ENCODE data around the gene SRP54. TPM values are rescaled to one million over a fixed set of nuclear protein-coding genes. Genes with fewer than 3 reads are reported as not detected.

The SRP54 gene
- total RNA-seq, 2 experiments from 2014 or later: 58.0 to 60.1 TPM

GRCh38 chr14:34965912-34966311, 16.9 kb upstream of the SRP54 start:
- Mint-ChIP-seq H3K27ac (no peak overlapping the region), H3K36me3 (ENCODE audit: low read depth) (peaks cover 29% of the 10 kb centered on the region), H3K9me3 (no peaks in the 10 kb centered on the region), H3K4me3 (no peak overlapping the region), H3K4me1 (peaks cover 6% of the 10 kb centered on the region), H3K27me3 (no peaks in the 10 kb centered on the region)
- CTCF ChIA-PET: interaction anchor here (0.6 to 1.0 kb wide), 3 partner anchors 12 to 30 kb away, joined by 3 read pairs; no protein-coding TSS in a partner anchor
- no peak for DNase-seq
- POLR2A ChIA-PET: no interaction called here

GRCh38 chr14:34966413-34966812, 16.4 kb upstream of the SRP54 start:
- Mint-ChIP-seq H3K4me1 (peaks cover 6% of the 10 kb centered on the region), H3K4me3 (no peak overlapping the region), H3K27me3 (no peaks in the 10 kb centered on the region), H3K27ac (no peak overlapping the region), H3K9me3 (no peaks in the 10 kb centered on the region), H3K36me3 (ENCODE audit: low read depth) (peaks cover 32% of the 10 kb centered on the region)
- POLR2A ChIA-PET: no interaction called here
- CTCF ChIA-PET: interaction anchor here (0.6 to 1.0 kb wide), 3 partner anchors 12 to 31 kb away, joined by 3 read pairs; no protein-coding TSS in a partner anchor
- DNase-seq: no peak

GRCh38 chr14:34970665-34971064, 12.1 kb upstream of the SRP54 start:
- Mint-ChIP-seq H3K27me3 (no peaks in the 10 kb centered on the region), H3K9me3 (no peaks in the 10 kb centered on the region), H3K36me3 (ENCODE audit: low read depth) (peaks cover 33% of the 10 kb centered on the region), H3K4me3 (no peak overlapping the region), H3K4me1 (peaks cover 8% of the 10 kb centered on the region), H3K27ac (no peak overlapping the region)
- CTCF ChIA-PET: interaction anchor here (0.6 kb wide), 1 partner anchor 228 kb away, joined by 3 read pairs; no protein-coding TSS in a partner anchor
- POLR2A ChIA-PET: no interaction called here
- no peak for DNase-seq

GRCh38 chr14:34971381-34971780, 11.4 kb upstream of the SRP54 start:
- Mint-ChIP-seq H3K27ac (no peak overlapping the region), H3K9me3 (no peaks in the 10 kb centered on the region), H3K27me3 (no peaks in the 10 kb centered on the region), H3K36me3 (ENCODE audit: low read depth) (peaks cover 27% of the 10 kb centered on the region), H3K4me1 (peaks cover 9% of the 10 kb centered on the region), H3K4me3 (no peak overlapping the region)
- no peak for DNase-seq
- CTCF ChIA-PET: no interaction called here
- POLR2A ChIA-PET: no interaction called here

- Mint-ChIP-seq H3K27ac (no peak overlapping the region), H3K9me3 (no peaks in the 10 kb centered on the region), H3K36me3 (ENCODE audit: low read depth) (peaks cover 25% of the 10 kb centered on the region)
Measured at GRCh38 chr14:34971801-34972200, 11.0 kb upstream of the SRP54 start.

GRCh38 chr14:34978444-34978843, 4.3 kb upstream of the SRP54 start:
- Mint-ChIP-seq H3K36me3 (ENCODE audit: low read depth) (peaks cover 3% of the 10 kb centered on the region), H3K4me1 (peaks cover 16% of the 10 kb centered on the region), H3K27me3 (no peaks in the 10 kb centered on the region), H3K4me3 (no peak overlapping the region), H3K27ac (no peak overlapping the region), H3K9me3 (no peaks in the 10 kb centered on the region)
- no peak for DNase-seq
- ChIA-PET POLR2A (no interaction called here), CTCF (interaction anchor here (1.1 kb wide), 1 partner anchor 12 kb away, joined by 3 read pairs; no protein-coding TSS in a partner anchor)

More at GRCh38 chr14:34971801-34972200, 11.0 kb upstream of the SRP54 start:
- ChIA-PET POLR2A (no interaction called here), CTCF (no interaction called here)
- Mint-ChIP-seq H3K4me3 (no peak overlapping the region), H3K4me1 (peaks cover 11% of the 10 kb centered on the region), H3K27me3 (no peaks in the 10 kb centered on the region)
- no peak for DNase-seq

- no peak for DNase-seq
- no peaks in the 10 kb centered on the region for H3K27me3 Mint-ChIP-seq
- no peak overlapping the region for H3K27ac Mint-ChIP-seq
- H3K9me3 Mint-ChIP-seq: no peaks in the 10 kb centered on the region
- H3K36me3 Mint-ChIP-seq (ENCODE audit: low read depth): peaks cover 8% of the 10 kb centered on the region
- no peak overlapping the region for H3K4me3 Mint-ChIP-seq
- H3K4me1 Mint-ChIP-seq: peaks cover 15% of the 10 kb centered on the region
- ChIA-PET POLR2A (no interaction called here), CTCF (interaction anchor here (0.6 to 1.5 kb wide), 6 partner anchors 32 to 347 kb away, joined by 3 to 4 read pairs (median 4); no protein-coding TSS in a partner anchor)
Measured at GRCh38 chr14:34980337-34980900, 2.4 kb upstream of the SRP54 start.

- no peak overlapping the region for H3K27ac Mint-ChIP-seq
- POLR2A ChIA-PET: interaction anchor here (0.6 to 2.1 kb wide), 3 partner anchors 64 to 423 kb away, joined by 3 to 6 read pairs (median 5); partner anchors contain the start of genes FAM177A1 and NFKBIA
- peaks cover 10% of the 10 kb centered on the region for H3K36me3 Mint-ChIP-seq (ENCODE audit: low read depth)
- CTCF ChIA-PET: interaction anchor here (0.6 to 1.5 kb wide), 7 partner anchors 11 to 694 kb away, joined by 3 to 4 read pairs (median 3); partner anchors contain the start of gene FAM177A1
- no peaks in the 10 kb centered on the region for H3K27me3 Mint-ChIP-seq
- H3K4me1 Mint-ChIP-seq: peaks cover 11% of the 10 kb centered on the region
- no peaks in the 10 kb centered on the region for H3K9me3 Mint-ChIP-seq
- H3K4me3 Mint-ChIP-seq: no peak overlapping the region
- DNase-seq: peak; percentile 51
Measured at GRCh38 chr14:34981743-34982420, 910 bp upstream of the SRP54 start.

- Mint-ChIP-seq H3K4me3 (no peak overlapping the region), H3K4me1 (peaks cover 16% of the 10 kb centered on the region), H3K9me3 (no peaks in the 10 kb centered on the region), H3K36me3 (ENCODE audit: low read depth) (peaks cover 10% of the 10 kb centered on the region), H3K27me3 (no peaks in the 10 kb centered on the region), H3K27ac (no peak overlapping the region)
- ChIA-PET POLR2A (interaction anchor here (0.7 to 2.1 kb wide), 2 partner anchors 63 to 108 kb away, joined by 6 to 8 read pairs; partner anchors contain the start of genes BAZ1A and FAM177A1), CTCF (interaction anchor here (0.6 to 1.4 kb wide), 7 partner anchors 9 to 426 kb away, joined by 3 to 4 read pairs (median 3); partner anchors contain the start of gene FAM177A1)
- no peak for DNase-seq
Measured at GRCh38 chr14:34983148-34983760, 462 bp downstream of the SRP54 start.

GRCh38 chr14:34983786-34984185, 994 bp downstream of the SRP54 start:
- no peak overlapping the region for H3K4me3 Mint-ChIP-seq
- peaks cover 10% of the 10 kb centered on the region for H3K36me3 Mint-ChIP-seq (ENCODE audit: low read depth)
- ChIA-PET POLR2A (no interaction called here), CTCF (interaction anchor here (0.5 to 1.4 kb wide), 4 partner anchors 10 to 109 kb away, joined by 3 to 5 read pairs (median 4); no protein-coding TSS in a partner anchor)
- H3K27me3 Mint-ChIP-seq: no peaks in the 10 kb centered on the region
- DNase-seq: no peak
- no peaks in the 10 kb centered on the region for H3K9me3 Mint-ChIP-seq
- no peak overlapping the region for H3K27ac Mint-ChIP-seq
- peaks cover 16% of the 10 kb centered on the region for H3K4me1 Mint-ChIP-seq

GRCh38 chr14:34985740-34986139, 2.9 kb downstream of the SRP54 start:
- POLR2A ChIA-PET: no interaction called here
- Mint-ChIP-seq H3K9me3 (no peaks in the 10 kb centered on the region), H3K4me1 (peaks cover 7% of the 10 kb centered on the region), H3K27me3 (no peaks in the 10 kb centered on the region), H3K27ac (no peak overlapping the region), H3K36me3 (ENCODE audit: low read depth) (peaks cover 10% of the 10 kb centered on the region), H3K4me3 (no peak overlapping the region)
- CTCF ChIA-PET: interaction anchor here (1.1 kb wide), 1 partner anchor 60 kb away, joined by 3 read pairs; the partner anchor contains the start of gene FAM177A1
- DNase-seq: no peak

GRCh38 chr14:34987180-34987579, 4.4 kb downstream of the SRP54 start:
- Mint-ChIP-seq H3K27me3 (no peaks in the 10 kb centered on the region), H3K4me3 (no peak overlapping the region), H3K4me1 (peaks cover 7% of the 10 kb centered on the region), H3K9me3 (no peaks in the 10 kb centered on the region), H3K27ac (no peak overlapping the region), H3K36me3 (ENCODE audit: low read depth) (peaks cover 12% of the 10 kb centered on the region)
- CTCF ChIA-PET: no interaction called here
- POLR2A ChIA-PET: no interaction called here
- no peak for DNase-seq

- peaks cover 14% of the 10 kb centered on the region for H3K4me1 Mint-ChIP-seq
- H3K9me3 Mint-ChIP-seq: no peaks in the 10 kb centered on the region
- H3K27me3 Mint-ChIP-seq: no peaks in the 10 kb centered on the region
- no peak for DNase-seq
- H3K36me3 Mint-ChIP-seq (ENCODE audit: low read depth): peaks cover 12% of the 10 kb centered on the region
- peak overlapping the region; percentile 13 for H3K27ac Mint-ChIP-seq
- ChIA-PET CTCF (interaction anchor here (0.6 to 0.9 kb wide), 3 partner anchors 29 to 292 kb away, joined by 3 to 4 read pairs (median 4); no protein-coding TSS in a partner anchor), POLR2A (no interaction called here)
- no peak overlapping the region for H3K4me3 Mint-ChIP-seq
Measured at GRCh38 chr14:34989762-34990161, 7.0 kb downstream of the SRP54 start.
